Esophagus muscularis mucosa (tissue), 4 donors: Measurements from ENCODE around the gene LGALS1. TPM values are rescaled to one million over a fixed set of nuclear protein-coding genes. Genes with fewer than 3 reads are reported as not detected.

Experiments
- DNase-seq: peaks from one replicate; pipeline ENCODE4 v3.0.0-alpha.2; 2017; ENCODE audit errors: extremely low spot score
- H3K27ac ChIP-seq, 4 donors: fragments of 200-600 bp; sonication (generic); replicated peaks in 1 of 4; 1 replicate in 3 of 4; 2 replicates in 1 of 4; pipeline ENCODE4 v1.5.1; 2016 to 2019; ENCODE audit warnings: mild to moderate bottlenecking in 1 of 4
- H3K27me3 ChIP-seq, 4 donors: fragments of 200-600 bp; sonication (generic); one replicate each; pipeline versions ENCODE4 v1.5.1 to v1.6.0; 2016 to 2019
- H3K36me3 ChIP-seq, 4 donors: fragments of 200-600 bp; sonication (generic); one replicate each; pipeline ENCODE4 v1.5.1; 2016 to 2019
- H3K4me1 ChIP-seq, 4 donors: fragments of 200-600 bp; sonication (generic); one replicate each; pipeline ENCODE4 v1.5.1; 2016 to 2019
- H3K4me3 ChIP-seq, 4 donors: fragments of 200-600 bp; sonication (generic); 1 replicate in 2 of 4; 2 replicates in 2 of 4; pipeline ENCODE4 v1.5.1; 2016 to 2019; ENCODE audit warnings: mild to moderate bottlenecking in 4 of 4, moderate library complexity in 1 of 4
- H3K9me3 ChIP-seq, 4 donors: fragments of 200-600 bp; sonication (generic); 1 replicate in 3 of 4; 2 replicates in 1 of 4; pipeline ENCODE4 v1.5.1; 2016 to 2019
- EP300 ChIP-seq: sonication (generic); formaldehyde crosslinking; IDR thresholded peaks from one replicate; pipeline ENCODE4 v1.6.1; 2017; ENCODE audit warnings: antibody characterized with exemption
- POLR2A ChIP-seq: fragments of 450-650 bp; IDR thresholded peaks from one replicate; pipeline ENCODE4 v1.6.1; 2017; ENCODE audit warnings: antibody characterized with exemption, moderate library complexity, mild to moderate bottlenecking, low read depth
- POLR2AphosphoS5 ChIP-seq, 2 donors: sonication (generic); formaldehyde crosslinking; IDR thresholded peaks; one replicate each; pipeline ENCODE4 v1.6.1; 2017; ENCODE audit warnings: antibody characterized with exemption in 2 of 2
- WGBS: methylation state at CpG from one replicate; pipeline ENCODE4 v1.1.5; 2018; 5-methylcytosine and 5-hydroxymethylcytosine counted together
- intact Hi-C: fragments of 100-400 bp; cut with DNase I; formaldehyde crosslinking; loops from one replicate; pipeline ENCODE4 v1.15.1; 2023
- total RNA-seq, 4 donors: library from RNA; depleted of rRNA; stranded (reverse); fragments of >200 nt; gene quantifications; one replicate each; pipeline versions ENCODE4 v1.1.0 to v1.2.1, GENCODE V29; 2016
- TF ChIP-seq, protein P1 (sequence below), 3 experiments: fragments of 200-600 bp in 2 of 3; fragments of 450-650 bp in 1 of 3; sonication (generic) in 2 of 3; IDR thresholded peaks; one replicate each; pipeline ENCODE4 v1.5.1; 2017 to 2019; ENCODE audit warnings: antibody characterized with exemption in 3 of 3, mild to moderate bottlenecking in 2 of 3, moderate library complexity in 1 of 3

Gene LGALS1
- 1,000 to 10,000 TPM in 3 of 4 donors, 100 to 1,000 TPM in 1; 710 to 1,112 (median 1,021) TPM for total RNA-seq

DNA sequence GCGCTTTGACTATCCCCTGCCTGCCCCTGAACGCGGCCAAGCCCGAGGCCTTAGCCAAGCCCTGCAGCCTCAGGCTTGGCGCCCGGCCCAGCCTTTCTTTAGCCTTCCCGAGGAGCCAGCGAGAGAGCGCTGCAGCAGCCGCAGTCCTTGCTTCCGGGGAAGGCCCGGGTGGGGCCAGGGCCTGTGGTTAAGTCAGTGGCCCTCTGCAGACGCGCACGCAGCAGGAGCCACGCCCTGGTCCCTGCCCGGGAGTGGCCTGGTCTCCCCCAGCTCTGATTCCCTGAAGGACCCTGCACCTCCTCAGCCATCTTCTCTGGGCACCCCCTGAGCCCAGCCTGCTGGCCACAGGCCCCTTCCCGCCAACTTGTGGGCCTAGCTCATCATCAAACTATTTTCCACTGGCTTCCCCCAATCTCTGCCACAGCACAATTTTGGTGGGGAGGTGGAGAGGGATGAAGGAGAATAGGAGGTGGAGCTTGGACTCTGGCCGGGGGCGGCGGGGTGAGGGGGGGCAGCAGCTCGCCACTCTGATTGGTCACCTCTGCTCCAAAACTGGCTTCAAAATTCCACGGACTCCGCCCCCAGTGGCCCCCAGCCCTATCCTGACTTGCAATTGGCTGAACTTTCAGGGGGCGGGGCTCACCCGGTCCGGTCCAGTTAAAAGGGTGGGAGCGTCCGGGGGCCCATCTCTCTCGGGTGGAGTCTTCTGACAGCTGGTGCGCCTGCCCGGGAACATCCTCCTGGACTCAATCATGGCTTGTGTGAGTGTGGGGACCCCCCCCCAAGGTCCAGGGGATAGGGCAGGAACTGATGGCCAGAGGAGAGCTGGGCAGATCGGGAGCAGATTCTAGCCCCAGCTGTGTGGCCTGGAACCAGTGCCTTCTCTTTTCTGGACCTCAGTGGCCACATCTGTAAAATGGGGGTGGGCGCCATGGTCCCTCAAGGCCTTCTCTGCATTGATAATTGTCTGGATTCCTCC is at the start of gene LGALS1:
Gene LGALS1 (plus strand): TSS at position 686 of the 979 bp plus-strand sequence. CDS start 67 bp downstream, at position 753.
- Histone ChIP-seq H3K36me3 (peaks cover 0 to 26% (median 24%) of the 10 kb centered on the region in 4 donors), H3K4me1 (peaks cover 34 to 80% (median 73%) of the 10 kb centered on the region in 4 donors), H3K27me3 (no peaks in the 10 kb centered on the region), H3K4me3 (peak within 1 kb of the TSS; percentile 60 to 74 (median 64)), H3K27ac (peak within 1 kb of the TSS; percentile 91 to 98 (median 94)), H3K9me3 (no peaks in the 10 kb centered on the region)
- TF ChIP-seq EP300 (no peak), POLR2AphosphoS5 (IDR thresholded peaks at IDR 0.05) (peak; percentile 88 to 91), POLR2A (peak; percentile 51)
- TF ChIP-seq, protein P1, sequence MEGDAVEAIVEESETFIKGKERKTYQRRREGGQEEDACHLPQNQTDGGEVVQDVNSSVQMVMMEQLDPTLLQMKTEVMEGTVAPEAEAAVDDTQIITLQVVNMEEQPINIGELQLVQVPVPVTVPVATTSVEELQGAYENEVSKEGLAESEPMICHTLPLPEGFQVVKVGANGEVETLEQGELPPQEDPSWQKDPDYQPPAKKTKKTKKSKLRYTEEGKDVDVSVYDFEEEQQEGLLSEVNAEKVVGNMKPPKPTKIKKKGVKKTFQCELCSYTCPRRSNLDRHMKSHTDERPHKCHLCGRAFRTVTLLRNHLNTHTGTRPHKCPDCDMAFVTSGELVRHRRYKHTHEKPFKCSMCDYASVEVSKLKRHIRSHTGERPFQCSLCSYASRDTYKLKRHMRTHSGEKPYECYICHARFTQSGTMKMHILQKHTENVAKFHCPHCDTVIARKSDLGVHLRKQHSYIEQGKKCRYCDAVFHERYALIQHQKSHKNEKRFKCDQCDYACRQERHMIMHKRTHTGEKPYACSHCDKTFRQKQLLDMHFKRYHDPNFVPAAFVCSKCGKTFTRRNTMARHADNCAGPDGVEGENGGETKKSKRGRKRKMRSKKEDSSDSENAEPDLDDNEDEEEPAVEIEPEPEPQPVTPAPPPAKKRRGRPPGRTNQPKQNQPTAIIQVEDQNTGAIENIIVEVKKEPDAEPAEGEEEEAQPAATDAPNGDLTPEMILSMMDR (IDR thresholded peaks at IDR 0.05), result peak; percentile 10 to 44 (median 19)
- intact Hi-C loops, result no loop called here
- peak; percentile 99 for DNase-seq
- WGBS, result 0% methylated on average over 24 of the region's 34 CpGs

DNA sequence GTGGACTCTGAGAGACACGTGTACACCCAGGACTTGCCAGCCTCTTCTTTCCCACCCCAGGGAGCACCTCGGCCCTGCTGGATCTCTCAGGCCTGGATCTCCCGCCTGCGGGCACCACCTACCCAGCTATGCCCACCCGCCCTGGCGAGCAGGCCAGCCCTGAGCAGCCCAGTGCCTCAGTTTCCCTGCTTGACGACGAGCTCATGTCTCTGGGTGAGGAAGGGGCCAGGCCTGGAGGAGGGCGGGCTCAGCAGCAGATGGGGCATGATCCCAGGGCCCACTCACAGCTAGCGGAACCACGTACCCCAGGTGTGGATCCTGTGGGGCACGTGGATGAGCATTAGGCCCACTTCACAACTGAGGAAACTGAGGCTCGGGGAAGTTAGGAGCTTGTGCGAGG is 49.7 kb upstream of the LGALS1 start:
- no peak for DNase-seq
- Histone ChIP-seq H3K9me3 (no peaks in the 10 kb centered on the region), H3K4me1 (peaks cover 25 to 47% (median 36%) of the 10 kb centered on the region in 4 donors), H3K27ac (peak overlapping the region; percentile 69 to 80 (median 77)), H3K36me3 (peaks cover 0 to 85% (median 65%) of the 10 kb centered on the region in 4 donors), H3K4me3 (no peak overlapping the region), H3K27me3 (no peaks in the 10 kb centered on the region)
- 100% methylated on average over 1 of the region's 14 CpGs for WGBS
- intact Hi-C loops, result loop anchor here (10.0 kb wide), 1 partner anchor 59 kb away; the partner anchor contains the start of gene NOL12
- TF ChIP-seq POLR2A, result no peak
- no peak for TF ChIP-seq POLR2AphosphoS5 (IDR thresholded peaks at IDR 0.05)
- TF ChIP-seq, protein P1 (IDR thresholded peaks at IDR 0.05), result no peak
- TF ChIP-seq EP300, result no peak

DNA sequence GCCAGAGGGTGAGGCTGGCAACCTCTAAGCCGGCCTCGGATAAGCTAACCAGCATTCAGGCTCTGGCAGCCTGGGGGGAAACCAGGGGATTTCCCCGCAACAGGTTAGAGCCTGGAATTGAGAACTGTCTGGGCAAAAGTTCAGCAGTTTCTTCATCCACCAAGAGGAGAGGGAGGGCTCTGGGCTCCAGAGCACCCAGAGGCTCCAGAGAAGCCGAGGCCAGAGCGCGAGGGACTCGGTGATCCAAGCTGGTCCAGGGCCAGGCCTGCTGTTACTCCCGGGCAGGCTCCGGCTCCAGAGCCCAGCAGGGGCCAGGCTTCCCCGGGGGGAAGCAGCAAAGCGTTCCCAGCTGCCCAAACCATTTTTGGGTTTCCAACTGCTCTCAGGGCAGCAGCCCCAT is 49.3 kb upstream of the LGALS1 start:
- Histone ChIP-seq H3K4me3 (no peak overlapping the region), H3K27ac (peak overlapping the region; percentile 69 to 80 (median 77)), H3K9me3 (no peaks in the 10 kb centered on the region), H3K4me1 (peaks cover 25 to 47% (median 36%) of the 10 kb centered on the region in 4 donors), H3K36me3 (peaks cover 0 to 85% (median 65%) of the 10 kb centered on the region in 4 donors), H3K27me3 (no peaks in the 10 kb centered on the region)
- TF ChIP-seq POLR2AphosphoS5 (IDR thresholded peaks at IDR 0.05), result peak; percentile 32 to 57
- TF ChIP-seq, protein P1 (IDR thresholded peaks at IDR 0.05), result no peak
- no peak for TF ChIP-seq POLR2A
- no peak for TF ChIP-seq EP300
- WGBS, result 40% methylated on average over 1 of the region's 11 CpGs
- DNase-seq, result no peak
- intact Hi-C loops, result loop anchor here (10.0 kb wide), 1 partner anchor 59 kb away; the partner anchor contains the start of gene NOL12

DNA sequence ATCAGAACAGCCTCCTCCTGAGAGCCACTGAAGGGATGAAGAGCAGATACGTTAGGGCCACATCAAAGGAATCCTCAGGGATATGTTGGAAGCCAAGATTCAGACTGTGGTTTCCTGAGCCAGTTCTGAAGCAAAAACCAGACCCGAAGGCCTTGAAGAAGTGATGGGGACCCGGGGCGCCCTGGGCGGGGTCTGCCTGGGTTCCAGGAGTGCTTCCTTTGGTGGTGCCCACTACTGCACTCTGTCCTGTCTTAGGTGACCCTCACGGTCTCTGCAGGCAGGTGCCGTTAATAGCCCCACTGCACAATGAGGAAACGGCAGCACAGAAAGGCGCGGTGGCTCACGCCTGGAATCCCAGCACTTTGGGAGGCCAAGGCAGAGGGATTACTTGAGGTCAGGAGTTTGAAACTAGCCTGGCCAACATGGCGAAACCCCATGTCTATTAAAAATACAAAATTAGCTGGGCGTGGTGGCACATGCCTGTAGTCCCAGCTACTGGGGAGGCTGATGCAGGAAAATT is 48.8 kb upstream of the LGALS1 start:
- H3K4me3 ChIP-seq, result no peak overlapping the region
- TF ChIP-seq POLR2A (no peak), EP300 (no peak), POLR2AphosphoS5 (IDR thresholded peaks at IDR 0.05) (no peak)
- TF ChIP-seq, protein P1 (IDR thresholded peaks at IDR 0.05), result no peak
- intact Hi-C loops, result loop anchor here (10.0 kb wide), 1 partner anchor 58 kb away; the partner anchor contains the start of gene NOL12
- 68% methylated on average over 13 of the region's 13 CpGs for WGBS
- peaks cover 0 to 85% (median 64%) of the 10 kb centered on the region in 4 donors for H3K36me3 ChIP-seq
- peak overlapping the region; percentile 69 to 80 (median 77) for H3K27ac ChIP-seq
- H3K4me1 ChIP-seq, result peaks cover 25 to 47% (median 36%) of the 10 kb centered on the region in 4 donors
- no peaks in the 10 kb centered on the region for H3K27me3 ChIP-seq
- no peak for DNase-seq
- no peaks in the 10 kb centered on the region for H3K9me3 ChIP-seq
